Spleen (tissue), 11 donors: ENCODE data around the gene KCNQ5. TPM values are rescaled to one million over a fixed set of nuclear protein-coding genes. Genes with fewer than 3 reads are reported as not detected.

ENCODE experiments used
- DNase-seq: peaks from one replicate; pipeline ENCODE4 v3.0.0-alpha.2; 2020
- H3K27ac ChIP-seq, 8 donors: fragments of 200-600 bp; sonication (generic) in 7 of 8; 1 replicate in 4 of 8; 2 replicates in 4 of 8; pipeline versions ENCODE4 v1.5.0 to v1.8.0; 2016 to 2021; ENCODE audit warnings: inconsistent platforms in 4 of 8, mild to moderate bottlenecking in 4 of 8, moderate library complexity in 1 of 8
- H3K27me3 ChIP-seq, 7 donors: fragments of 200-600 bp; sonication (generic) in 6 of 7; replicated peaks in 1 of 7; 1 replicate in 4 of 7; 2 replicates in 3 of 7; pipeline versions ENCODE4 v1.5.0 to v1.8.0; 2016 to 2021; ENCODE audit warnings: inconsistent platforms in 3 of 7, mild to moderate bottlenecking in 1 of 7
- H3K36me3 ChIP-seq, 6 donors: fragments of 200-600 bp; sonication (generic) in 5 of 6; 1 replicate in 4 of 6; 2 replicates in 2 of 6; pipeline versions ENCODE4 v1.5.0 to v1.8.0; 2016 to 2021; ENCODE audit warnings: inconsistent platforms in 2 of 6
- H3K4me1 ChIP-seq, 6 donors: fragments of 200-600 bp; sonication (generic) in 5 of 6; 1 replicate in 3 of 6; 2 replicates in 3 of 6; pipeline versions ENCODE4 v1.5.0 to v1.8.0; 2016 to 2021; ENCODE audit warnings: inconsistent platforms in 3 of 6
- H3K4me3 ChIP-seq, 8 donors: fragments of 200-600 bp; sonication (generic) in 7 of 8; 1 replicate in 4 of 8; 2 replicates in 4 of 8; pipeline versions ENCODE4 v1.5.0 to v1.8.0; 2016 to 2021; ENCODE audit warnings: inconsistent platforms in 4 of 8, mild to moderate bottlenecking in 4 of 8, moderate library complexity in 2 of 8
- H3K9me3 ChIP-seq, 8 donors: fragments of 200-600 bp; sonication (generic) in 7 of 8; 1 replicate in 4 of 8; 2 replicates in 4 of 8; pipeline versions ENCODE4 v1.5.0 to v1.8.0; 2016 to 2021; ENCODE audit warnings: inconsistent platforms in 4 of 8
- CTCF ChIP-seq, 11 experiments: fragments of 200-600 bp in 7 of 11; fragments of 450-650 bp in 4 of 11; sonication (generic) in 4 of 11; IDR thresholded peaks in 8 of 11; conservative IDR thresholded peaks in 3 of 11; 1 replicate in 7 of 11; 2 replicates in 4 of 11; pipeline versions ENCODE4 v1.4.0 to v1.8.0; 2016 to 2021; ENCODE audit warnings: antibody characterized with exemption in 11 of 11, inconsistent platforms in 4 of 11, mild to moderate bottlenecking in 1 of 11
- POLR2A ChIP-seq, 3 donors: fragments of 450-650 bp; IDR thresholded peaks; one replicate each; pipeline ENCODE4 v1.5.1; 2017; ENCODE audit warnings: antibody characterized with exemption in 3 of 3, mild to moderate bottlenecking in 1 of 3
- POLR2AphosphoS5 ChIP-seq, 3 donors: sonication (generic); formaldehyde crosslinking; IDR thresholded peaks; one replicate each; pipeline ENCODE4 v1.5.1; 2017; ENCODE audit warnings: antibody characterized with exemption in 3 of 3
- WGBS, 5 donors: extraction: QIAGEN DNeasy Blood & Tissue Kit in 3 of 5; methylation state at CpG; one replicate each; pipeline versions ENCODE4 v1.1.5 to v1.1.7; 2013 to 2018; 5-methylcytosine and 5-hydroxymethylcytosine counted together
- intact Hi-C: fragments of 100-400 bp; cut with DNase I; formaldehyde crosslinking; loops from one replicate; pipeline ENCODE4 v1.15.0; 2023; ENCODE audit warnings: low total_unique reads
- polyA plus RNA-seq, 3 donors: library from polyadenylated mRNA; stranded (reverse); fragments of 200-250 nt; gene quantifications; one replicate each; pipeline ENCODE4 v1.2.1, GENCODE V29; 2013
- total RNA-seq, 7 donors: library from RNA; depleted of rRNA in 3 of 7; stranded (reverse); fragments of >200 nt in 3 of 7; fragmentation: NEBNext Ultra II Directional in 4 of 7; extraction: Animal tissue kit (Norgen Biotek cat#: 25700) in 4 of 7; gene quantifications; one replicate each; pipeline versions ENCODE4 v1.1.0 to v1.2.1, GENCODE V29; 2016 to 2021
- donor health status: healthy with polysubstance abuse.
- donor health status: DM: no; HTN: no; CAD: no; lungs with moderate emphysema.
- donor health status: DM: no; HTN: no; CAD: no.
- donor health status: Bipolar disorder and iron deficiency.
- donor health status: healthy.
- donor health status: DM: no; HTN: no; CAD: no.
- donor health status: DM: yes; HTN: yes; CAD: no.

The KCNQ5 gene
- total and polyA plus RNA-seq, 10 donors = 1.3 to 8.7 (median 4.4) TPM

GRCh38 chr6:73024598-73024997 is 402.7 kb downstream of the KCNQ5 start:
- Histone ChIP-seq H3K27ac (no peak overlapping the region), H3K4me1 (no peaks in the 10 kb centered on the region), H3K36me3 (no peaks in the 10 kb centered on the region), H3K4me3 (no peak overlapping the region), H3K9me3 (no peaks in the 10 kb centered on the region), H3K27me3 (no peaks in the 10 kb centered on the region)
- intact Hi-C loops = no loop called here
- no peak for DNase-seq
- WGBS, 5 donors = 85 to 94% (median 92%) methylated on average over 1 of the region's 1 CpG
- TF ChIP-seq POLR2A (IDR thresholded peaks at IDR 0.05) (no peak), CTCF (IDR thresholded peaks at IDR 0.05 in 8 of 11, conservative IDR thresholded peaks at IDR 0.05 in 3 of 11) (no peak), POLR2AphosphoS5 (IDR thresholded peaks at IDR 0.05) (no peak)

GRCh38 chr6:73027691-73028090 is 405.8 kb downstream of the KCNQ5 start:
- Histone ChIP-seq H3K27me3 (no peaks in the 10 kb centered on the region), H3K4me3 (no peak overlapping the region), H3K9me3 (no peaks in the 10 kb centered on the region), H3K27ac (no peak overlapping the region), H3K36me3 (no peaks in the 10 kb centered on the region), H3K4me1 (no peaks in the 10 kb centered on the region)
- TF ChIP-seq POLR2AphosphoS5 (IDR thresholded peaks at IDR 0.05) (no peak), POLR2A (IDR thresholded peaks at IDR 0.05) (no peak), CTCF (IDR thresholded peaks at IDR 0.05 in 8 of 11, conservative IDR thresholded peaks at IDR 0.05 in 3 of 11) (no peak)
- DNase-seq = no peak
- intact Hi-C loops = no loop called here

- intact Hi-C loops = no loop called here
- DNase-seq = no peak
- H3K9me3 ChIP-seq = no peaks in the 10 kb centered on the region
- H3K36me3 ChIP-seq = no peaks in the 10 kb centered on the region
- H3K4me3 ChIP-seq = no peak overlapping the region
- H3K27me3 ChIP-seq = no peaks in the 10 kb centered on the region
- no peaks in the 10 kb centered on the region for H3K4me1 ChIP-seq
- TF ChIP-seq CTCF (IDR thresholded peaks at IDR 0.05 in 8 of 11, conservative IDR thresholded peaks at IDR 0.05 in 3 of 11) (no peak), POLR2A (IDR thresholded peaks at IDR 0.05) (no peak), POLR2AphosphoS5 (IDR thresholded peaks at IDR 0.05) (no peak)
- H3K27ac ChIP-seq = no peak overlapping the region
- 34 to 45% (median 36%) methylated on average over 8 of the region's 8 CpGs for WGBS, 5 donors
These were observed 406.4 kb downstream of the KCNQ5 start for GRCh38 chr6:73028124-73028766.

- H3K36me3 ChIP-seq = no peaks in the 10 kb centered on the region
- intact Hi-C loops = no loop called here
- no peaks in the 10 kb centered on the region for H3K27me3 ChIP-seq
- H3K4me1 ChIP-seq = no peaks in the 10 kb centered on the region
- 80 to 90% (median 84%) methylated on average over 2 of the region's 2 CpGs for whole genome bisulfite sequencing, 5 donors
- H3K4me3 ChIP-seq = no peak overlapping the region
- H3K27ac ChIP-seq = no peak overlapping the region
- no peaks in the 10 kb centered on the region for H3K9me3 ChIP-seq
- DNase-seq = no peak
- TF ChIP-seq POLR2A (IDR thresholded peaks at IDR 0.05) = no peak
- TF ChIP-seq CTCF (IDR thresholded peaks at IDR 0.05 in 8 of 11, conservative IDR thresholded peaks at IDR 0.05 in 3 of 11) = no peak
- TF ChIP-seq POLR2AphosphoS5 (IDR thresholded peaks at IDR 0.05) = no peak
These were observed 407.1 kb downstream of the KCNQ5 start for GRCh38 chr6:73028893-73029450.
